Endothelial cell of umbilical vein (primary cell): ENCODE data around the gene HOXC12. TPM values are rescaled to one million over a fixed set of nuclear protein-coding genes. Genes with fewer than 3 reads are reported as not detected.

ENCODE experiments used
- BruUV-seq: library from RNA; stranded (reverse); fragments of 400-500 nt; replicated peaks from 2 replicates; lab custom pipeline; 2021; lab: Mats Ljungman, UMichigan
- CTCF ChIA-PET: fragments of 300-600, 350-600 bp; sonication (Branson Sonifier 250); formaldehyde crosslinking; loops from one replicate; lab custom pipeline; 2021; ENCODE audit warnings: antibody characterized with exemption, inconsistent platforms; lab: Charles Lee
- POLR2A ChIA-PET: fragments of 300-600, 350-600 bp; sonication (Branson Sonifier 250); formaldehyde crosslinking; loops from one replicate; lab custom pipeline; 2021; ENCODE audit warnings: antibody characterized with exemption, inconsistent platforms; lab: Charles Lee
- DNase-seq: peaks from one replicate; pipeline ENCODE4 v3.0.0-alpha.2; 2011; ENCODE audit warnings: low read depth, low spot score
- FAIRE-seq: peaks from 2 replicates; lab custom pipeline; 2011; peaks lifted over from hg19 to GRCh38; lab: Jason Lieb, UNC
- H2AFZ ChIP-seq: 2 replicates; pipeline ENCODE4 v1.6.0; 2012; ENCODE audit warnings: low read depth, low read length, control low read depth, inconsistent platforms
- H3K27ac ChIP-seq: 2 replicates; pipeline ENCODE4 v1.5.1; 2011; ENCODE audit warnings: low read depth, mild to moderate bottlenecking, control low read depth, low read length, moderate library complexity; ENCODE audit not compliant: insufficient read depth
- H3K27me3 ChIP-seq, 2 experiments: 2 replicates each; pipeline versions ENCODE4 v1.6.0 to v1.6.1; 2011; ENCODE audit warnings: low read length in 2 of 2, mixed read lengths in 1 of 2; ENCODE audit not compliant: control insufficient read depth in 2 of 2, insufficient read depth in 2 of 2
- H3K36me3 ChIP-seq, 2 experiments: 2 replicates in 1 of 2; 3 replicates in 1 of 2; pipeline ENCODE4 v1.5.1; 2011; ENCODE audit warnings: low read length in 2 of 2, mild to moderate bottlenecking in 1 of 2, moderate library complexity in 1 of 2; ENCODE audit not compliant: control insufficient read depth in 2 of 2, insufficient read depth in 2 of 2; ENCODE audit errors: extremely low read depth in 1 of 2
- H3K4me1 ChIP-seq: 3 replicates; pipeline ENCODE4 v1.5.1; 2011; ENCODE audit warnings: mild to moderate bottlenecking, low read length; ENCODE audit not compliant: control insufficient read depth, insufficient read depth; ENCODE audit errors: extremely low read depth
- H3K4me2 ChIP-seq: 2 replicates; pipeline ENCODE4 v1.6.1; 2011; ENCODE audit warnings: low read length, control low read depth, mixed read lengths; ENCODE audit not compliant: insufficient read depth
- H3K4me3 ChIP-seq, 3 experiments: fragments of 200-600 bp in 1 of 3; sonication (generic), shearing (Covaris generic) in 1 of 3; replicated peaks in 1 of 3; 2 replicates each; pipeline ENCODE4 v1.5.1; 2011 to 2016; ENCODE audit warnings: control low read depth in 3 of 3, low read length in 3 of 3, mild to moderate bottlenecking in 2 of 3, inconsistent platforms in 1 of 3, low read depth in 1 of 3, moderate library complexity in 1 of 3; ENCODE audit not compliant: insufficient read depth in 1 of 3
- H3K79me2 ChIP-seq: 2 replicates; pipeline ENCODE4 v1.6.0; 2012; ENCODE audit warnings: low read length, inconsistent platforms; ENCODE audit not compliant: control insufficient read depth, insufficient read depth
- H3K9ac ChIP-seq: replicated peaks from 2 replicates; pipeline ENCODE3; 2011; ENCODE audit warnings: low read length, control low read depth; ENCODE audit not compliant: insufficient read depth; ENCODE audit errors: extremely low read depth
- H3K9me1 ChIP-seq: replicated peaks from 3 replicates; pipeline ENCODE4 v1.6.0; 2011; ENCODE audit warnings: mild to moderate bottlenecking, low read length; ENCODE audit not compliant: control insufficient read depth, insufficient read depth; ENCODE audit errors: extremely low read depth
- H3K9me3 ChIP-seq: replicated peaks from 2 replicates; pipeline ENCODE4 v1.5.1; 2012; ENCODE audit warnings: low read length, inconsistent platforms; ENCODE audit not compliant: control insufficient read depth, insufficient read depth
- H4K20me1 ChIP-seq: replicated peaks from 2 replicates; pipeline ENCODE3; 2011; ENCODE audit warnings: mild to moderate bottlenecking, low read length; ENCODE audit not compliant: control insufficient read depth, insufficient read depth; ENCODE audit errors: extremely low read depth
- EZH2 ChIP-seq: IDR thresholded peaks from 2 replicates; pipeline ENCODE4 v1.6.1; 2012; ENCODE audit warnings: borderline replicate concordance, low read depth, mild to moderate bottlenecking, moderate library complexity, low read length, inconsistent platforms; ENCODE audit not compliant: severe bottlenecking
- FOS ChIP-seq: IDR thresholded peaks from 2 replicates; pipeline ENCODE4 v1.6.1; 2011; ENCODE audit warnings: mild to moderate bottlenecking, low read length, moderate library complexity, borderline replicate concordance; ENCODE audit not compliant: insufficient read depth
- GATA2 ChIP-seq: IDR thresholded peaks from 2 replicates; pipeline ENCODE4 v1.7.0; 2011; ENCODE audit warnings: low read depth, mild to moderate bottlenecking, moderate library complexity, mixed read lengths, low read length; ENCODE audit not compliant: insufficient read length, insufficient read depth
- JUN ChIP-seq: IDR thresholded peaks from 2 replicates; pipeline ENCODE4 v1.6.1; 2011; ENCODE audit warnings: borderline replicate concordance, low read depth; ENCODE audit not compliant: insufficient read length, insufficient read depth
- MYC ChIP-seq: IDR thresholded peaks from one replicate; pipeline ENCODE4 v1.6.1; 2011; ENCODE audit warnings: mild to moderate bottlenecking, low read depth, low read length
- POLR2A ChIP-seq: IDR thresholded peaks from 2 replicates; pipeline ENCODE4 v1.6.1; 2012; ENCODE audit warnings: low read depth, mild to moderate bottlenecking, control low read depth, low read length
- POLR2AphosphoS5 ChIP-seq: IDR thresholded peaks from 2 replicates; pipeline ENCODE4 v1.6.1; 2012; ENCODE audit warnings: low read depth, mild to moderate bottlenecking, control low read depth, low read length, moderate library complexity; ENCODE audit not compliant: insufficient read depth
- dilution Hi-C: fragments of 300-500 bp; cut with MboI; formaldehyde crosslinking; loops from one replicate; pipeline ENCODE4 v1.15.0; 2019; ENCODE audit warnings: low sequenced_read_pairs; ENCODE audit not compliant: extremely low pct_ligation_motif_present
- intact Hi-C: fragments of 100-400 bp; cut with micrococcal nuclease; formaldehyde crosslinking; loops from one replicate; pipeline ENCODE4 v1.10.0; 2022
- polyA plus RNA-seq, 4 experiments: library from polyadenylated mRNA; depleted of rRNA in 3 of 4; stranded (reverse) in 3 of 4; unstranded in 1 of 4; fragments of >200 nt; gene quantifications; 2 replicates each; pipeline versions ENCODE4 v1.2.1 to v1.2.3, GENCODE V29; 2011 to 2012; ENCODE audit warnings: missing spikeins in 1 of 4
- total RNA-seq: library from RNA; stranded (reverse); gene quantifications from 2 replicates; pipeline ENCODE4 v1.2.3, GENCODE V29; 2021
- TF ChIP-seq, protein P1 (sequence below), 2 donors: IDR thresholded peaks; 1 replicate in 1 of 2; 2 replicates in 1 of 2; pipeline ENCODE4 v1.5.1; 2011; ENCODE audit warnings: low read length in 2 of 2, mild to moderate bottlenecking in 2 of 2, moderate library complexity in 2 of 2, control low read depth in 1 of 2, inconsistent platforms in 1 of 2, low read depth in 1 of 2; ENCODE audit not compliant: insufficient read depth in 1 of 2; ENCODE audit errors: extremely low read depth in 1 of 2
- TF ChIP-seq, protein P2 (sequence below): IDR thresholded peaks from 2 replicates; pipeline ENCODE4 v1.6.1; 2011; ENCODE audit not compliant: insufficient read depth, insufficient read length

The HOXC12 gene
- total and polyA plus RNA-seq, 2 donors (not counting 3 experiments of a cell fraction or from before 2014, with no cell fraction given) = not detected

DNA sequence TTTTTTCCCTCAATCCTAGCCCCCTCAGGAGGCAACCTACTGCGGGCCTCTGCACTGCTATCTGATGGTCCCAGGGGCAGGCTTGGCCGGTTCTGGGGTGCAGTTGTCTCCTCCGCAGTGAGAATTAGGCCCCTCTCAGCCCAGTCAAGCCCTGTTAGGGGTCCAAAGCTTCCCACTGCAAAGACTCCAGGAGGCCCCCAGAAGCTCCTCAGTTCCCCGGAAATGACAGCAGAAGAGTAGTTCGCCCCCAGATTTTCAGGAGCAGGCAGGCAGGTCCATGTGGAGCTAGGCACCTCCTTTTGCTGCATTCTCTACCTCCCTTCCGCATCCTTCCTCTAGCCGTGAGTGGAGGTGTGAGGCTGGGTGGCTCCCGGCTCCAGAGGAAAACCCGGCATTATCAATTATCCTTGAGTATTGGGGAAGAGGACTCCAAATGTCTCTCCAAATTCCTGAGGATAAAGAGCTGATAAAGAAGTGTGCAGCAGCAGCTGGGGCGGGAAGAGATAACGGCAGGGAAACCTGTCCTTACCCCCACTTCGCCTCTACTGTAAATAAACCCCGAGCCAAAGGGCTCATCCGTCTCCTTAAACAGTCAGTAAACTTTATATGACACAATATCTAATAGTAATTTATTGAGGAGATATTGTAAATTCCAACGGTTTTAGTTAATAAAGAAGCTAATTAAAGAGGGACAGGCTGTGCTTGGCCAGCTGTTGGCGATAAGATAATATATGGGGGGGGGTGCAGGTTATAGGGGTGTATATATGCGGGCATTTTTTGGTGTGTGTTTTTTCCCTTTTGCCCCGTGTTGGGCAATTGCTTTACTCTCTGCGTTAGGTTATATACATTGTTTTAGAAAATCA lies 641 bp upstream of the HOXC12 start:
- H2AFZ ChIP-seq = no peak overlapping the region
- ChIA-PET POLR2A (no interaction called here), CTCF (no interaction called here)
- no peaks in the 10 kb centered on the region for H3K79me2 ChIP-seq
- no peaks in the 10 kb centered on the region for H4K20me1 ChIP-seq
- H3K27ac ChIP-seq = no peak overlapping the region
- dilution Hi-C loops (no loop called here), intact Hi-C loops (no loop called here)
- no peaks in the 10 kb centered on the region for H3K9me1 ChIP-seq
- DNase-seq = no peak
- no peak overlapping the region for H3K9ac ChIP-seq
- no peak overlapping the region for H3K4me2 ChIP-seq
- H3K36me3 ChIP-seq = no peaks in the 10 kb centered on the region
- FAIRE-seq = no peak
- no TSS peak for BruUV-seq
- TF ChIP-seq GATA2 (no peak), MYC (no peak), FOS (no peak), EZH2 (no peak), JUN (no peak), POLR2A (no peak), POLR2AphosphoS5 (no peak)
- TF ChIP-seq, protein P1, sequence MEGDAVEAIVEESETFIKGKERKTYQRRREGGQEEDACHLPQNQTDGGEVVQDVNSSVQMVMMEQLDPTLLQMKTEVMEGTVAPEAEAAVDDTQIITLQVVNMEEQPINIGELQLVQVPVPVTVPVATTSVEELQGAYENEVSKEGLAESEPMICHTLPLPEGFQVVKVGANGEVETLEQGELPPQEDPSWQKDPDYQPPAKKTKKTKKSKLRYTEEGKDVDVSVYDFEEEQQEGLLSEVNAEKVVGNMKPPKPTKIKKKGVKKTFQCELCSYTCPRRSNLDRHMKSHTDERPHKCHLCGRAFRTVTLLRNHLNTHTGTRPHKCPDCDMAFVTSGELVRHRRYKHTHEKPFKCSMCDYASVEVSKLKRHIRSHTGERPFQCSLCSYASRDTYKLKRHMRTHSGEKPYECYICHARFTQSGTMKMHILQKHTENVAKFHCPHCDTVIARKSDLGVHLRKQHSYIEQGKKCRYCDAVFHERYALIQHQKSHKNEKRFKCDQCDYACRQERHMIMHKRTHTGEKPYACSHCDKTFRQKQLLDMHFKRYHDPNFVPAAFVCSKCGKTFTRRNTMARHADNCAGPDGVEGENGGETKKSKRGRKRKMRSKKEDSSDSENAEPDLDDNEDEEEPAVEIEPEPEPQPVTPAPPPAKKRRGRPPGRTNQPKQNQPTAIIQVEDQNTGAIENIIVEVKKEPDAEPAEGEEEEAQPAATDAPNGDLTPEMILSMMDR (IDR thresholded peaks at IDR 0.05; ENCODE audit: extremely low read depth in 1 of 2, insufficient read depth in 1 of 2, low read depth in 1 of 2, low read length in 2 of 2) = no peak
- TF ChIP-seq, protein P2, sequence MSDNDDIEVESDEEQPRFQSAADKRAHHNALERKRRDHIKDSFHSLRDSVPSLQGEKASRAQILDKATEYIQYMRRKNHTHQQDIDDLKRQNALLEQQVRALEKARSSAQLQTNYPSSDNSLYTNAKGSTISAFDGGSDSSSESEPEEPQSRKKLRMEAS = no peak
- no peaks in the 10 kb centered on the region for H3K4me1 ChIP-seq
- no peak overlapping the region for H3K4me3 ChIP-seq
- H3K27me3 ChIP-seq = peaks cover 91 to 98% of the 10 kb centered on the region in 2 experiments
- H3K9me3 ChIP-seq = no peaks in the 10 kb centered on the region
